HFFc6 (cell line): ENCODE data around the gene SCD. TPM values are rescaled to one million over a fixed set of nuclear protein-coding genes. Genes with fewer than 3 reads are reported as not detected.

Experiments
- DNase-seq: peaks from one replicate; pipeline ENCODE4 v3.0.0-alpha.2; 2018
- H3K27ac Mint-ChIP-seq: 2 replicates; pipeline ENCODE4 v1.8.0; 2020; ENCODE audit warnings: mild to moderate bottlenecking, mixed read lengths
- H3K27me3 Mint-ChIP-seq: 2 replicates; pipeline ENCODE4 v1.8.0; 2021; ENCODE audit warnings: mild to moderate bottlenecking, moderate library complexity, mixed read lengths; ENCODE audit not compliant: insufficient read depth
- H3K36me3 Mint-ChIP-seq: 2 replicates; pipeline ENCODE4 v1.8.0; 2021; ENCODE audit warnings: low read depth, mixed read lengths
- H3K4me1 Mint-ChIP-seq: 2 replicates; pipeline ENCODE4 v1.8.0; 2020; ENCODE audit warnings: low read depth, mixed read lengths
- H3K4me3 Mint-ChIP-seq: 2 replicates; pipeline ENCODE4 v1.8.0; 2020; ENCODE audit warnings: mild to moderate bottlenecking, moderate library complexity, mixed read lengths
- H3K9me3 Mint-ChIP-seq: 2 replicates; pipeline ENCODE4 v1.8.0; 2020; ENCODE audit warnings: mild to moderate bottlenecking, mixed read lengths
- CTCF ChIP-seq: fragments of 200-600 bp; sonication (generic); IDR thresholded peaks from 2 replicates; pipeline ENCODE4 v1.5.0; 2021; ENCODE audit warnings: antibody characterized with exemption, mild to moderate bottlenecking
- total RNA-seq, 6 experiments: library from RNA; stranded (reverse); fragmentation: NEBNext Ultra II Directional; extraction: Animal tissue kit (Norgen Biotek cat#: 25700); gene quantifications; 2 replicates in 1 of 6; 3 replicates in 5 of 6; pipeline ENCODE4 v1.2.3, GENCODE V29; 2021

SCD gene
- total RNA-seq, 6 experiments from 2014 or later, result 11.5 to 16.8 (median 14.9) TPM

GRCh38 chr10:100359030-100359432 is 12.0 kb downstream of the SCD start:
- Mint-ChIP-seq H3K4me3 (no peak overlapping the region), H3K27ac (no peak overlapping the region), H3K9me3 (no peaks in the 10 kb centered on the region), H3K4me1 (peaks cover 16% of the 10 kb centered on the region), H3K36me3 (peaks cover 30% of the 10 kb centered on the region), H3K27me3 (peaks cover 2% of the 10 kb centered on the region; the same call in 1 of the 2 replicates)
- TF ChIP-seq CTCF, result no peak
- no peak for DNase-seq

- Mint-ChIP-seq H3K36me3 (peaks cover 25% of the 10 kb centered on the region), H3K4me1 (peaks cover 22% of the 10 kb centered on the region), H3K27me3 (peaks cover 2% of the 10 kb centered on the region; the same call in 1 of the 2 replicates), H3K4me3 (no peak overlapping the region), H3K27ac (no peak overlapping the region), H3K9me3 (no peaks in the 10 kb centered on the region)
- TF ChIP-seq CTCF, result no peak
- DNase-seq, result no peak
These were observed 12.6 kb downstream of the SCD start for GRCh38 chr10:100359529-100360150.

- no peak for TF ChIP-seq CTCF
- no peaks in the 10 kb centered on the region for H3K9me3 Mint-ChIP-seq
- H3K27me3 Mint-ChIP-seq, result peaks cover 2% of the 10 kb centered on the region; the same call in 1 of the 2 replicates
- peaks cover 22% of the 10 kb centered on the region for H3K36me3 Mint-ChIP-seq
- peaks cover 27% of the 10 kb centered on the region for H3K4me1 Mint-ChIP-seq
- H3K27ac Mint-ChIP-seq, result no peak overlapping the region
- no peak for DNase-seq
- H3K4me3 Mint-ChIP-seq, result no peak overlapping the region
These were observed 13.2 kb downstream of the SCD start for GRCh38 chr10:100360234-100360633.

GRCh38 chr10:100362570-100363496 is 15.8 kb downstream of the SCD start:
- no peak overlapping the region for H3K4me3 Mint-ChIP-seq
- H3K27me3 Mint-ChIP-seq, result peaks cover 2% of the 10 kb centered on the region
- no peaks in the 10 kb centered on the region for H3K9me3 Mint-ChIP-seq
- H3K27ac Mint-ChIP-seq, result no peak overlapping the region
- peaks cover 19% of the 10 kb centered on the region for H3K4me1 Mint-ChIP-seq
- no peak for DNase-seq
- TF ChIP-seq CTCF, result no peak
- H3K36me3 Mint-ChIP-seq, result peaks cover 9% of the 10 kb centered on the region; the same call in 1 of the 2 replicates

GRCh38 chr10:100364175-100364574 is 17.1 kb downstream of the SCD start:
- H3K4me1 Mint-ChIP-seq, result peaks cover 18% of the 10 kb centered on the region
- no peak overlapping the region for H3K27ac Mint-ChIP-seq
- no peaks in the 10 kb centered on the region for H3K9me3 Mint-ChIP-seq
- peaks cover 2% of the 10 kb centered on the region for H3K27me3 Mint-ChIP-seq
- DNase-seq, result no peak
- no peak overlapping the region for H3K4me3 Mint-ChIP-seq
- no peak for TF ChIP-seq CTCF
- peaks cover 9% of the 10 kb centered on the region; the same call in 1 of the 2 replicates for H3K36me3 Mint-ChIP-seq
